GM15510 (cell line): ENCODE data around the gene SIX4.

Source experiments
- POLR2A ChIP-seq: IDR thresholded peaks from 3 replicates; pipeline ENCODE4 v1.6.1; 2011; ENCODE audit warnings: borderline replicate concordance; ENCODE audit not compliant: insufficient read length; ENCODE audit errors: extremely low read depth

Gene SIX4

GRCh38 chr14:60732840-60733483, 8.8 kb upstream of the SIX4 start:
- TF ChIP-seq POLR2A, result no peak

GRCh38 chr14:60723116-60723906, 840 bp downstream of the SIX4 start:
- TF ChIP-seq POLR2A, result no peak

GRCh38 chr14:60722357-60723115, 1.6 kb downstream of the SIX4 start:
- no peak for TF ChIP-seq POLR2A

GRCh38 chr14:60722107-60722356, 2.1 kb downstream of the SIX4 start:
- no peak for TF ChIP-seq POLR2A

- TF ChIP-seq POLR2A, result no peak
Measured at GRCh38 chr14:60721326-60722106, 2.6 kb downstream of the SIX4 start.

- TF ChIP-seq POLR2A, result no peak
Measured at GRCh38 chr14:60720962-60721325, 3.2 kb downstream of the SIX4 start.

- TF ChIP-seq POLR2A, result no peak
Measured at GRCh38 chr14:60720391-60720790, 3.8 kb downstream of the SIX4 start.

GRCh38 chr14:60713513-60713912, 10.6 kb downstream of the SIX4 start:
- TF ChIP-seq POLR2A, result no peak

- TF ChIP-seq POLR2A, result no peak
Measured at GRCh38 chr14:60710494-60710893, 13.7 kb downstream of the SIX4 start.

GRCh38 chr14:60707858-60708257, 16.3 kb downstream of the SIX4 start:
- TF ChIP-seq POLR2A, result no peak

- TF ChIP-seq POLR2A, result no peak
Measured at GRCh38 chr14:60705100-60705499, 19.1 kb downstream of the SIX4 start.

GRCh38 chr14:60700598-60700997, 23.6 kb downstream of the SIX4 start:
- no peak for TF ChIP-seq POLR2A

- no peak for TF ChIP-seq POLR2A
Measured at GRCh38 chr14:60695327-60695726, 28.8 kb downstream of the SIX4 start.

GRCh38 chr14:60691383-60692113, 32.6 kb downstream of the SIX4 start:
- TF ChIP-seq POLR2A, result no peak
